Measurements from ENCODE around the gene PSMA6. TPM values are rescaled to one million over a fixed set of nuclear protein-coding genes. Genes with fewer than 3 reads are reported as not detected.
"Not testable (repeated sequence)": the region's sequence is repeated elsewhere in the genome, so short reads cannot be mapped to it uniquely, and the experiment has no call there.

The PSMA6 gene
- total RNA-seq, 3 donors from 2014 or later: 130 to 183 (median 159) TPM

DNA sequence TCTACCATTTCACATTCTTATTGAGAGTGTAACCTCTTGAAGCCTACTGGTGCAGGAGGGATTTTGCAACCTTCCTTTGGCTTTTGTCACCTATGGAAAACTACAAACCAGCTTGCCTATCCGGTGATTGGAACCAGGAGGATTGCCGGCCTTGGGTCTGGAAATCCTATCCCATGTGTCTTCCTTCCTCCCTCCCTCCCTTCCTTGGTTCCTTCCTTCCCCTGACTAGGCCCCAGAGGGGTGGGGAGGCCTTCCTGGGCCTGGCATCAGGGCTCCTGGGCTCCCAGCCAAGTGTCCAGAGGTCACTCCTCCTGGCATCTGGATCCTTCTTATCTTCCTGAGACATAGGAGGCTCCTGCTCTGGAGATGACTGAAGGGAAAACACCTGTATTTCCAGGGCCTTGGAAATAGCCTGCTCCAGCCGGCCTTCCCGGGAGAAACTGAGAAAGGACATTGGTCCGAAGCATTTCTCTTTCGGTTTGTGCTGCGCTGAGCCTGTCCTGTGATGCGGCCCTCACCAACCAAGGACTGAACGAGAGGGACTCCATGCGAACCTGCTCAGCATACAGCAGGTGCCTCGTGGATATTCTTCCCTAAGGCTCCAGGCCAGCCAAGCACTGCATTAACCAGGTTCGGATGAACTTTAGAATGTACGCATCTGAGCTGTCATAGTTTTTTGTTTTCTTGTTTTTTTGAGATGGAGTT is 43.4 kb downstream of the PSMA6 start:
- no peak overlapping the region for H3K4me3 ChIP-seq
- intact Hi-C loops (cut with DNase I, micrococcal nuclease): loop anchor here in 1 of 2 donors (10.0 kb wide), 1 partner anchor 69 kb away; the partner anchor contains the start of gene NFKBIA
- DNase-seq (peak; percentile 94 to 97 (median 94)), ATAC-seq (peak; percentile 75)
- no peaks in the 10 kb centered on the region for H3K36me3 ChIP-seq (ENCODE audit: low read depth)
- H3K4me1 ChIP-seq (ENCODE audit: low read depth): peaks cover 80% of the 10 kb centered on the region
- TF ChIP-seq, protein P1, sequence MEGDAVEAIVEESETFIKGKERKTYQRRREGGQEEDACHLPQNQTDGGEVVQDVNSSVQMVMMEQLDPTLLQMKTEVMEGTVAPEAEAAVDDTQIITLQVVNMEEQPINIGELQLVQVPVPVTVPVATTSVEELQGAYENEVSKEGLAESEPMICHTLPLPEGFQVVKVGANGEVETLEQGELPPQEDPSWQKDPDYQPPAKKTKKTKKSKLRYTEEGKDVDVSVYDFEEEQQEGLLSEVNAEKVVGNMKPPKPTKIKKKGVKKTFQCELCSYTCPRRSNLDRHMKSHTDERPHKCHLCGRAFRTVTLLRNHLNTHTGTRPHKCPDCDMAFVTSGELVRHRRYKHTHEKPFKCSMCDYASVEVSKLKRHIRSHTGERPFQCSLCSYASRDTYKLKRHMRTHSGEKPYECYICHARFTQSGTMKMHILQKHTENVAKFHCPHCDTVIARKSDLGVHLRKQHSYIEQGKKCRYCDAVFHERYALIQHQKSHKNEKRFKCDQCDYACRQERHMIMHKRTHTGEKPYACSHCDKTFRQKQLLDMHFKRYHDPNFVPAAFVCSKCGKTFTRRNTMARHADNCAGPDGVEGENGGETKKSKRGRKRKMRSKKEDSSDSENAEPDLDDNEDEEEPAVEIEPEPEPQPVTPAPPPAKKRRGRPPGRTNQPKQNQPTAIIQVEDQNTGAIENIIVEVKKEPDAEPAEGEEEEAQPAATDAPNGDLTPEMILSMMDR (IDR thresholded peaks at IDR 0.05): no peak
- no peaks in the 10 kb centered on the region for H3K9me3 ChIP-seq

- H3K4me3 ChIP-seq; ATAC-seq; H3K9me3 ChIP-seq; DNase-seq; H3K36me3 ChIP-seq (ENCODE audit: low read depth): not testable (repeated sequence)
- H3K4me1 ChIP-seq (ENCODE audit: low read depth): peaks cover 86% of the 10 kb centered on the region
- intact Hi-C loops (cut with DNase I, micrococcal nuclease): loop anchor here in 1 of 2 donors (10.0 kb wide), 1 partner anchor 69 kb away; the partner anchor contains the start of gene NFKBIA
Observed at GRCh38 chr14:35336171-35336493, 44.0 kb downstream of the PSMA6 start.

GRCh38 chr14:35336494-35337268 is 44.5 kb downstream of the PSMA6 start:
- intact Hi-C loops (cut with DNase I, micrococcal nuclease): loop anchor here in 1 of 2 donors (10.0 kb wide), 1 partner anchor 68 kb away; the partner anchor contains the start of gene NFKBIA
- Histone ChIP-seq H3K4me3 (no peak overlapping the region), H3K36me3 (ENCODE audit: low read depth) (no peaks in the 10 kb centered on the region), H3K4me1 (ENCODE audit: low read depth) (peaks cover 88% of the 10 kb centered on the region), H3K9me3 (no peaks in the 10 kb centered on the region)
- peak; percentile 65 for ATAC-seq
- DNase-seq: peak; percentile 89 to 93 (median 93)
- TF ChIP-seq, protein P1 (IDR thresholded peaks at IDR 0.05): no peak

DNA sequence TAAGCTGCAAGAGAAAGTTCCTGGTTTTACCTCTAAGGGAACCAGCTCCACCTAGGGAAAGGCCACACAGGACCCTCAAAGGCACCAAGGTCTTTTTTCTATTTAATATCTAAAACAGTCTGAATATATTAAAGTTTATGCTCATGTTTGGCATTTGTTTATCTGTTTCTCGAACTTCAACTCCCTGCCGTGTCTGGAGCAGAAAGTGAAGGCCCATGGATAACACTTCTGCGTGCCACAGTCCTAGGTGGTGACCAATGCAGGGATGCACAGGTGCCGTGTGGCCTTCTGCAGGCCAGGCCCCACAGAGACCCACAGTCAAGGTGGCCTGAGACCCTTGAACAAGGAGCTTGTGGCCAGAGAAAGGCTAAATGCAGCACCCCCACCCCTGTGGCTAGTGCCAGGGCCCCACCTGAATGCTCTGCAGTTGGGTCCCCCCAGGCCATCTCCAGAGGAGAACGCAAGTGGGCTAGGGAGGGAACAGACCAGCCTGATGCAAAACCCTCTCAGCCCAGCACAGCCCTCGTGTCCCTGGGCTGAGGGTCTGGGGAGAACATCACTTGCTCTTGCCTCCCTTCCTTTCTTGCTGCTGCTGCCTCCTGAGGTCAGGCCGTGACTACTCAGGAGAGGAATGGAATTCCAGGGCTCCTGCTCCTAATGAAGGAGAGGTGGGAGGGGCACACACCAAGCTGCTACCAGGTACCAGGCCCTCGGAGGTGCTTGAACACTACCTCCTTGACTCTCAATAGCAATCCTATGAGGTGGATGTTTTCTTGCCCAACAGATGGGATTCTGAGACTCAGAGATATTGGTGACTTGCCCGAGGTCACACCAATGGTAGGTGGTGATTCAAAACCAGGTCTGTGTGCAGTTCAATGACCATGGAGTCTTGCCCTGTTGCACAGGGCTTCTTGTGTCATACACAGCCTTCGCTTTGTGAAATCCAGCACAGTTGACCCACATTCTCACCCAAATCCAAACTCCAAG is 45.4 kb downstream of the PSMA6 start:
- intact Hi-C loops (cut with DNase I, micrococcal nuclease): loop anchor here in 1 of 2 donors (10.0 kb wide), 1 partner anchor 67 kb away; the partner anchor contains the start of gene NFKBIA
- DNase-seq (peak in 1 of 3 donors; percentile 46), ATAC-seq (no peak)
- Histone ChIP-seq H3K4me1 (ENCODE audit: low read depth) (peaks cover 88% of the 10 kb centered on the region), H3K9me3 (no peaks in the 10 kb centered on the region), H3K4me3 (no peak overlapping the region), H3K36me3 (ENCODE audit: low read depth) (no peaks in the 10 kb centered on the region)
- TF ChIP-seq, protein P1 (IDR thresholded peaks at IDR 0.05): no peak

GRCh38 chr14:35338731-35339405 is 46.7 kb downstream of the PSMA6 start:
- DNase-seq (no peak), ATAC-seq (no peak)
- H3K36me3 ChIP-seq (ENCODE audit: low read depth): no peaks in the 10 kb centered on the region
- no peak overlapping the region for H3K4me3 ChIP-seq
- peaks cover 86% of the 10 kb centered on the region for H3K4me1 ChIP-seq (ENCODE audit: low read depth)
- intact Hi-C loops (cut with DNase I, micrococcal nuclease): loop anchor here in 1 of 2 donors (10.0 kb wide), 1 partner anchor 66 kb away; the partner anchor contains the start of gene NFKBIA
- TF ChIP-seq, protein P1 (IDR thresholded peaks at IDR 0.05): no peak
- H3K9me3 ChIP-seq: no peaks in the 10 kb centered on the region
